Ishikawa (cell line): ENCODE results near the gene DYNC1H1.

Experiments used
- CEBPB ChIP-seq: IDR thresholded peaks from 2 replicates; pipeline ENCODE4 v1.6.1; 2012
- CREB1 ChIP-seq: IDR thresholded peaks from 2 replicates; pipeline ENCODE4 v1.6.1; 2012; ENCODE audit warnings: low read depth
- EGR1 ChIP-seq: IDR thresholded peaks from 2 replicates; pipeline ENCODE4 v1.6.1; 2012
- EP300 ChIP-seq: IDR thresholded peaks from 2 replicates; pipeline ENCODE4 v1.6.1; 2012; ENCODE audit warnings: borderline replicate concordance
- FOXM1 ChIP-seq: IDR thresholded peaks from 2 replicates; pipeline ENCODE4 v1.6.1; 2012; ENCODE audit warnings: low read depth, borderline replicate concordance
- MAX ChIP-seq: IDR thresholded peaks from 2 replicates; pipeline ENCODE4 v1.6.1; 2012
- NFIC ChIP-seq: IDR thresholded peaks from 2 replicates; pipeline ENCODE4 v1.6.1; 2012
- RAD21 ChIP-seq: IDR thresholded peaks from 2 replicates; pipeline ENCODE4 v1.6.1; 2012; ENCODE audit warnings: low read depth
- REST ChIP-seq: IDR thresholded peaks from 2 replicates; pipeline ENCODE4 v1.6.1; 2012; ENCODE audit warnings: low read depth, mild to moderate bottlenecking
- TAF1 ChIP-seq: IDR thresholded peaks from 2 replicates; pipeline ENCODE4 v1.6.1; 2012; ENCODE audit warnings: low read depth, mild to moderate bottlenecking
- TCF12 ChIP-seq: IDR thresholded peaks from 2 replicates; pipeline ENCODE4 v1.6.1; 2012; ENCODE audit warnings: low read depth
- TEAD4 ChIP-seq: IDR thresholded peaks from 2 replicates; pipeline ENCODE4 v1.6.1; 2012
- USF1 ChIP-seq: IDR thresholded peaks from 2 replicates; pipeline ENCODE4 v1.6.1; 2012
- YY1 ChIP-seq: IDR thresholded peaks from 2 replicates; pipeline ENCODE4 v1.6.1; 2012; ENCODE audit warnings: low read depth
- ZBTB7A ChIP-seq: IDR thresholded peaks from 2 replicates; pipeline ENCODE4 v1.6.1; 2012; ENCODE audit warnings: low read depth

The DYNC1H1 gene

GRCh38 chr14:101965770-101966722 lies 1.7 kb downstream of the DYNC1H1 start:
- TF ChIP-seq YY1 (no peak), CREB1 (no peak), EP300 (no peak), TAF1 (no peak), ZBTB7A (no peak), TCF12 (no peak), NFIC (no peak), EGR1 (no peak), REST (no peak), RAD21 (no peak), CEBPB (no peak), FOXM1 (no peak), TEAD4 (no peak), USF1 (no peak), MAX (no peak)

DNA sequence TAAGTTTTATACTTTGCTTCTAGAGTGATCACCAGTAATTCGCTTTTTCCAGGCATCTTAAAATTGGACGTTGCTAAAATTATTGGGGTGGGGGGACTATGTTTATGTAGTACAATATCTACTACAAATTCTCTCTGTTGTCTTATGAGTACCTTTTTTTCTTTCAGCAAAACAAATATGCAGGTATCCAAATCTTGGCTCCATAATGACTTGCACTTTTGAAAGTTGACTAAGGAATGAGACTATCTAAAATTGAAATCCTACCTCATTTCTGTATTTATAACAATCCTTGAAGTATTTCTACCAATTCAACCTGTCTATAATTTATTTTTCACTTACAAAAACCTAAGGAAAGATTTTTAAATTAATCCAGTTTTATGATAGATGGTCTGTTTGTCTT lies 2.4 kb downstream of the DYNC1H1 start:
- TF ChIP-seq USF1 (no peak), RAD21 (no peak), REST (no peak), EP300 (no peak), EGR1 (no peak), TAF1 (no peak), MAX (no peak), ZBTB7A (no peak), FOXM1 (no peak), NFIC (no peak), CREB1 (no peak), CEBPB (no peak), TEAD4 (no peak), TCF12 (no peak), YY1 (no peak)

DNA sequence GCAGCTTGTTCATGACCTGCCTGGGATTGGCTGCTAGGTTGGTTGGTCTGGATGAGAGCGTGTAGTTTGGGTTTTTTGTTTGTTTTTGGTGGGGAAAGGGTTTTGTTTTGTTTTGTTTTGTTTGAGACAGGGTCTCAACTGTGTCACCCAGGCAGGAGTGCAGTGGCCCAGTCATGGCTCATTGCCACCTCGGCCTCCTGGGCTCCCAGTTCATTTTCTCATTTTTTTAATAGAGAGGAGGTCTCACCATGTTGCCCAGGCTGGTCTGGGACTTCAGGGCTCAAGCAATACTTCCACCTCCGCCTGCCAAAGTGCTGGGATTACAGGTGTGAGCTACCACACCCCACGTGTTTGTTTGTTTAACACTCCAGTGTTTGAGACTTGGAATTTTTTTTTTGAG lies 3.8 kb downstream of the DYNC1H1 start:
- TF ChIP-seq MAX (no peak), FOXM1 (no peak), ZBTB7A (no peak), TEAD4 (no peak)

DNA sequence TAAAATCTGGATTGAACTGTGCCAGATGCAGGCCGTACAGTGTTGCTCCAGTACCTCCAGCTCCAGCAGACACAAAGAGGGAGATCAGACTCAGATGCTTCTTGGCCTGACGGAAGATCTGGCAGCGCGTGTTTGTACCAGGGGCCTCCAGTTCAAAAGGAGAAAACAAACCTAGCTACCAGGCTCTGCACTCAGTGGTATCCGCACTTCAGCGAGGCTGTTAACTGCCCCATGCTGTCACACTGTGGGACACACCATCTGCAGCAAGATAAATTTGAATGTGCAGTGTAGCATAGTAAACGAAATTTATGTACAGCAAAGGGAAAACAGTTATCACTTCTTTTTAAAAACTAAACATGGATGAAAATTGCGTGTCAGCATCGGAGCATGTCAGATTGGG lies 5.1 kb downstream of the DYNC1H1 start:
- TF ChIP-seq EP300 (no peak), YY1 (no peak)

DNA sequence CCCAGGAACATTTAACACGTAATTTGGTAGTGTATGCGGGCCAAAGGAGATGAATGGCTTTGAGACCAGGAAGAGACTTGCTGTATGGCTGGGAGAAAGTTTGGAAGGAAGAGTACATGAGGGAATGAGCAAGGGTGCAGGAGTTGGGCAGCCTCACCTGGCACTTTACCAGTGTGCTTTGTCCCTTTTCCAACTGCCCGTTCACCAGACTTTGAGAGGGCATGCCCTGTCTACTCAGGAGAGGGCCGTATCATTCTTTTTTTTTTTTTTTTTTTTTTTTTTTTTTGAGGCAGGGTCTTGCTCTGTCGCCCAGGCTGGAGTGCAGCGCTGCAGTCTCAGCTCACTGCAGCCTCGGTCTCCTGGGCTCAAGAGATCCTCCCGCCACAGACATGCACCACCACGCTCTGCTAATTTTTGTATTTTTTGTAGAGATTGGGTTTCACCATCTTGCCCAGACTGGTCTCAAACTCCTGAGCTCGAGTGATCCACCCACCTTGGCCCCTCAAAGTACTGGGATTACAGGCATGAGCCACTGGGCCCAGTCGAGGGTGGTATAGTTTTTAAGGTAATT lies 6.5 kb downstream of the DYNC1H1 start:
- TF ChIP-seq EP300 = no peak
- TF ChIP-seq CREB1 = no peak
- TF ChIP-seq REST = no peak
- no peak for TF ChIP-seq MAX
- no peak for TF ChIP-seq EGR1
- no peak for TF ChIP-seq RAD21
- TF ChIP-seq YY1 = no peak
